Spleen (tissue), 7 donors: ENCODE results near the gene CCNL2.

Experiments used
- POLR2A ChIP-seq, 3 donors: fragments of 450-650 bp; IDR thresholded peaks; one replicate each; pipeline ENCODE4 v1.5.1; 2017; ENCODE audit warnings: antibody characterized with exemption in 3 of 3, mild to moderate bottlenecking in 1 of 3
- POLR2AphosphoS5 ChIP-seq, 3 donors: sonication (generic); formaldehyde crosslinking; IDR thresholded peaks; one replicate each; pipeline ENCODE4 v1.5.1; 2017; ENCODE audit warnings: antibody characterized with exemption in 3 of 3
- TF ChIP-seq, protein P1 (sequence below), 11 experiments: fragments of 200-600 bp in 7 of 11; fragments of 450-650 bp in 4 of 11; sonication (generic) in 4 of 11; IDR thresholded peaks in 8 of 11; conservative IDR thresholded peaks in 3 of 11; 1 replicate in 7 of 11; 2 replicates in 4 of 11; pipeline versions ENCODE4 v1.4.0 to v1.8.0; 2016 to 2021; ENCODE audit warnings: antibody characterized with exemption in 11 of 11, inconsistent platforms in 4 of 11, mild to moderate bottlenecking in 1 of 11
- donor health status: DM: no; HTN: no; CAD: no; lungs with moderate emphysema.
- donor health status: DM: no; HTN: no; CAD: no.
- donor health status: DM: no; HTN: no; CAD: no.

DNA sequence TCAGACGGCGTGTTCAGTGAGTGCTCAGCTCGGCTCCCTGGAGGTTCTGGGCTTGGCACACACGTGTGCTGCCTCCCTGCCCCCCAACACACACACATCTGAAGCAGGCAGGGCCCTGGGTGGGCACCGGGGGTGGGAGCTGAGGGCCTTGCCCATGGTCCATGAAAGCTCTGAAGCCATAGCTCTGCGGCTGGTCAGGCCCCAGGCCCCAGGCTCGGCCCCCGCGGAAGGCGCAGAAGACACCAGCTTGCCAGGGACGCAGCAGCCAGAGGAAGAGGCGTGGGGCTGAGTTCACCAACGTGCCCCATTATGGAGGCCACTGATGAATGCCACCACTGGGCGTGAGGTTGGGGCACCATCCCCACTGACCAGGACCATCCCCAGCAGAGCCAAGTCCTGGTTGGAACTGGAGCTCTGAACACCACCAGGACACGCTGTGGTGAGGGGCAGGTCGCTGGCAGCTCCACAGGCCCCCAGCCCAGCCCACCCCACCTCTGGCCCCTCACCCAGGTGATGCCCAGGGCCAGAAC lies 28.3 kb downstream of the CCNL2 start:
- TF ChIP-seq, protein P1, sequence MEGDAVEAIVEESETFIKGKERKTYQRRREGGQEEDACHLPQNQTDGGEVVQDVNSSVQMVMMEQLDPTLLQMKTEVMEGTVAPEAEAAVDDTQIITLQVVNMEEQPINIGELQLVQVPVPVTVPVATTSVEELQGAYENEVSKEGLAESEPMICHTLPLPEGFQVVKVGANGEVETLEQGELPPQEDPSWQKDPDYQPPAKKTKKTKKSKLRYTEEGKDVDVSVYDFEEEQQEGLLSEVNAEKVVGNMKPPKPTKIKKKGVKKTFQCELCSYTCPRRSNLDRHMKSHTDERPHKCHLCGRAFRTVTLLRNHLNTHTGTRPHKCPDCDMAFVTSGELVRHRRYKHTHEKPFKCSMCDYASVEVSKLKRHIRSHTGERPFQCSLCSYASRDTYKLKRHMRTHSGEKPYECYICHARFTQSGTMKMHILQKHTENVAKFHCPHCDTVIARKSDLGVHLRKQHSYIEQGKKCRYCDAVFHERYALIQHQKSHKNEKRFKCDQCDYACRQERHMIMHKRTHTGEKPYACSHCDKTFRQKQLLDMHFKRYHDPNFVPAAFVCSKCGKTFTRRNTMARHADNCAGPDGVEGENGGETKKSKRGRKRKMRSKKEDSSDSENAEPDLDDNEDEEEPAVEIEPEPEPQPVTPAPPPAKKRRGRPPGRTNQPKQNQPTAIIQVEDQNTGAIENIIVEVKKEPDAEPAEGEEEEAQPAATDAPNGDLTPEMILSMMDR (IDR thresholded peaks at IDR 0.05 in 8 of 11, conservative IDR thresholded peaks at IDR 0.05 in 3 of 11) = no peak
- TF ChIP-seq POLR2A (IDR thresholded peaks at IDR 0.05) (no peak), POLR2AphosphoS5 (IDR thresholded peaks at IDR 0.05) (peak; percentile 6 to 31 (median 14))
